Colonic mucosa (tissue), 4 donors: ENCODE data around the gene TTC38. TPM values are rescaled to one million over a fixed set of nuclear protein-coding genes. Genes with fewer than 3 reads are reported as not detected.

Experiments
- DNase-seq: peaks from one replicate; pipeline ENCODE4 v3.0.0-alpha.2; 2020
- H3K27ac ChIP-seq: fragments of 200-600 bp; one replicate; pipeline ENCODE4 v1.8.0; 2021
- H3K27me3 ChIP-seq: fragments of 200-600 bp; one replicate; pipeline ENCODE4 v1.8.0; 2021
- H3K36me3 ChIP-seq: fragments of 200-600 bp; one replicate; pipeline ENCODE4 v1.8.0; 2021
- H3K4me1 ChIP-seq: fragments of 200-600 bp; one replicate; pipeline ENCODE4 v1.8.0; 2021; ENCODE audit warnings: mild to moderate bottlenecking
- H3K4me3 ChIP-seq: fragments of 200-600 bp; one replicate; pipeline ENCODE4 v1.8.0; 2021
- H3K9ac ChIP-seq, 2 donors: one replicate each; pipeline ENCODE4 v1.7.0; 2013; ENCODE audit warnings: control low read depth in 2 of 2, low read depth in 2 of 2, low read length in 2 of 2
- H3K9me3 ChIP-seq: fragments of 200-600 bp; one replicate; pipeline ENCODE4 v1.8.0; 2021
- CTCF ChIP-seq: fragments of 200-600 bp; IDR thresholded peaks from one replicate; pipeline ENCODE4 v1.8.0; 2022; ENCODE audit warnings: antibody characterized with exemption, mild to moderate bottlenecking
- intact Hi-C: fragments of 100-400 bp; cut with DNase I; formaldehyde crosslinking; loops from one replicate; pipeline ENCODE4 v1.14.1; 2022
- total RNA-seq, 2 donors: library from RNA; stranded (reverse); fragmentation: NEBNext Ultra II Directional in 1 of 2; extraction: Animal tissue kit (Norgen Biotek cat#: 25700) in 1 of 2; gene quantifications; one replicate each; pipeline ENCODE4 v1.2.1, GENCODE V29; 2021
- donor health status: healthy.
- donor health status: DM: no; HTN: no; CAD: no.
- donor health status: DM: no; HTN: no; CAD: no.

The TTC38 gene
- total RNA-seq, 2 donors from 2014 or later: 124 to 149 TPM

GRCh38 chr22:46315976-46316375 lies 48.2 kb downstream of the TTC38 start:
- no peak overlapping the region for H3K9ac ChIP-seq
- no peak for TF ChIP-seq CTCF
- no peaks in the 10 kb centered on the region for H3K27me3 ChIP-seq
- H3K4me1 ChIP-seq: no peaks in the 10 kb centered on the region
- DNase-seq: no peak
- no peaks in the 10 kb centered on the region for H3K36me3 ChIP-seq
- intact Hi-C loops: loop anchor here (2.0 to 5.0 kb wide), 2 partner anchors 193 to 324 kb away; no protein-coding TSS in a partner anchor
- H3K27ac ChIP-seq: no peak overlapping the region
- no peaks in the 10 kb centered on the region for H3K9me3 ChIP-seq
- H3K4me3 ChIP-seq: no peak overlapping the region

- intact Hi-C loops: loop anchor here (5.0 kb wide), 1 partner anchor 325 kb away; no protein-coding TSS in a partner anchor
- no peaks in the 10 kb centered on the region for H3K4me1 ChIP-seq
- no peak for TF ChIP-seq CTCF
- DNase-seq: no peak
- no peak overlapping the region for H3K4me3 ChIP-seq
- H3K9ac ChIP-seq: no peak overlapping the region
- no peak overlapping the region for H3K27ac ChIP-seq
- H3K36me3 ChIP-seq: no peaks in the 10 kb centered on the region
- no peaks in the 10 kb centered on the region for H3K9me3 ChIP-seq
- no peaks in the 10 kb centered on the region for H3K27me3 ChIP-seq
These were observed 49.8 kb downstream of the TTC38 start for GRCh38 chr22:46317646-46318045.

- Histone ChIP-seq H3K9ac (no peak overlapping the region), H3K36me3 (no peaks in the 10 kb centered on the region), H3K27me3 (no peaks in the 10 kb centered on the region), H3K4me3 (no peak overlapping the region), H3K4me1 (no peaks in the 10 kb centered on the region), H3K27ac (no peak overlapping the region), H3K9me3 (no peaks in the 10 kb centered on the region)
- no peak for DNase-seq
- TF ChIP-seq CTCF: no peak
- intact Hi-C loops: loop anchor here (5.0 kb wide), 1 partner anchor 326 kb away; no protein-coding TSS in a partner anchor
These were observed 50.8 kb downstream of the TTC38 start for GRCh38 chr22:46318576-46318975.

GRCh38 chr22:46319319-46319718 lies 51.5 kb downstream of the TTC38 start:
- intact Hi-C loops: loop anchor here (5.0 kb wide), 1 partner anchor 327 kb away; no protein-coding TSS in a partner anchor
- Histone ChIP-seq H3K36me3 (no peaks in the 10 kb centered on the region), H3K4me1 (no peaks in the 10 kb centered on the region), H3K9ac (no peak overlapping the region), H3K4me3 (no peak overlapping the region), H3K9me3 (no peaks in the 10 kb centered on the region), H3K27me3 (no peaks in the 10 kb centered on the region), H3K27ac (no peak overlapping the region)
- DNase-seq: no peak
- no peak for TF ChIP-seq CTCF

- no peak for TF ChIP-seq CTCF
- H3K4me3 ChIP-seq: no peak overlapping the region
- H3K36me3 ChIP-seq: no peaks in the 10 kb centered on the region
- no peak overlapping the region for H3K27ac ChIP-seq
- H3K4me1 ChIP-seq: no peaks in the 10 kb centered on the region
- intact Hi-C loops: no loop called here
- no peak for DNase-seq
- no peaks in the 10 kb centered on the region for H3K9me3 ChIP-seq
- H3K27me3 ChIP-seq: no peaks in the 10 kb centered on the region
- no peak overlapping the region for H3K9ac ChIP-seq
These were observed 52.4 kb downstream of the TTC38 start for GRCh38 chr22:46320166-46320710.
